Measurements from ENCODE around the gene PTPRN. TPM values are rescaled to one million over a fixed set of nuclear protein-coding genes. Genes with fewer than 3 reads are reported as not detected.

The PTPRN gene
- total and polyA plus RNA-seq, 9 of the 15 experiments (the other 6 are each of a cell fraction or from before 2014, with no cell fraction given), result 0.15 to 2.4 (median 0.43) TPM; not detected in 1

- TF ChIP-seq HOXB6 (CRISPR knock-in tag; IDR thresholded peaks at IDR 0.05; ENCODE audit: borderline replicate concordance), result no peak
- TF ChIP-seq BCOR (IDR thresholded peaks at IDR 0.05), result no peak
- no peak for TF ChIP-seq CBX2 (IDR thresholded peaks at IDR 0.05; ENCODE audit: insufficient read depth, low read length, poor library complexity, severe bottlenecking)
- TF ChIP-seq GABPB2 (CRISPR knock-in tag; conservative IDR thresholded peaks at IDR 0.05), result no peak
- TF ChIP-seq JUND (IDR thresholded peaks at IDR 0.05; ENCODE audit: borderline replicate concordance, low read depth, low read length), result peak; percentile 69
- peak; percentile 61; the same call in 1 of the 3 replicates for TF ChIP-seq JUND (tag; IDR thresholded peaks at IDR 0.05; ENCODE audit: borderline replicate concordance, low read depth, low read length)
- no peak for TF ChIP-seq ZBTB34 (CRISPR knock-in tag; IDR thresholded peaks at IDR 0.05)
- no peak for TF ChIP-seq PCBP2 (IDR thresholded peaks at IDR 0.05; ENCODE audit: low read depth, low read length, poor library complexity, severe bottlenecking)
- no peak for TF ChIP-seq TRIM28 (IDR thresholded peaks at IDR 0.05)
- TF ChIP-seq CXXC5 (CRISPR knock-in tag; IDR thresholded peaks at IDR 0.05), result peak; percentile 48; the same call in 1 of the 2 replicates
- TF ChIP-seq LCOR (CRISPR knock-in tag; IDR thresholded peaks at IDR 0.05), result 0 out of 2 replicates have a peak, but pooled peaks have one; percentile 52
- no peak for TF ChIP-seq HNRNPUL1 (IDR thresholded peaks at IDR 0.05; ENCODE audit: low read length)
- no peak for TF ChIP-seq ARNT (IDR thresholded peaks at IDR 0.05)
- no peak for TF ChIP-seq HNRNPK (IDR thresholded peaks at IDR 0.05; ENCODE audit: low read depth, low read length, poor library complexity, severe bottlenecking)
- TF ChIP-seq MAFF (IDR thresholded peaks at IDR 0.05; ENCODE audit: low read length), result no peak
- peak; percentile 29; the same call in 1 of the 2 replicates for TF ChIP-seq FOXP1 (CRISPR knock-in tag; IDR thresholded peaks at IDR 0.05)
- TF ChIP-seq ZNF274 (IDR thresholded peaks at IDR 0.05; ENCODE audit: borderline replicate concordance, low read depth, low read length), result no peak
- no peak for TF ChIP-seq ZNF184 (CRISPR knock-in tag; IDR thresholded peaks at IDR 0.05)
- no peak for TF ChIP-seq RERE (CRISPR knock-in tag; IDR thresholded peaks at IDR 0.05; ENCODE audit: borderline replicate concordance)
- TF ChIP-seq NFIC (IDR thresholded peaks at IDR 0.05), result no peak
- no peak for TF ChIP-seq RBM34 (IDR thresholded peaks at IDR 0.05; ENCODE audit: borderline replicate concordance, insufficient read depth, low read length)
- TF ChIP-seq ILK (tag; IDR thresholded peaks at IDR 0.05; ENCODE audit: borderline replicate concordance, low read depth), result no peak
Observed at GRCh38 chr2:219308142-219309101, 779 bp downstream of the PTPRN start (continued).
